GM12878 (cell line): ENCODE results near the gene NSA2. TPM values are rescaled to one million over a fixed set of nuclear protein-coding genes. Genes with fewer than 3 reads are reported as not detected.

ENCODE experiments used
- ATAC-seq: fragments of 200-7000 bp; cut with Tn5 transposase; 3 replicates; pipeline ENCODE4 v1.9.1; 2020; ENCODE audit warnings: mild to moderate bottlenecking, moderate library complexity
- BruUV-seq: library from RNA; stranded (reverse); fragments of 400-500 nt; replicated peaks from 2 replicates; lab custom pipeline; 2021; lab: Mats Ljungman, UMichigan
- CTCF ChIA-PET: fragments of 300-600 bp; sonication (Branson Sonifier 250); formaldehyde crosslinking; extraction: SDS; loops from one replicate; lab custom pipeline; 2021; ENCODE audit warnings: inconsistent platforms; lab: Yijun Ruan, JAX
- POLR2A ChIA-PET: fragments of 350-600 bp; formaldehyde crosslinking; extraction: SDS; loops from one replicate; lab custom pipeline; 2021; ENCODE audit warnings: inconsistent platforms; lab: Charles Lee
- RAD21 ChIA-PET: fragments of 300-600 bp; sonication (Branson Sonifier 250); formaldehyde crosslinking; loops from one replicate; lab custom pipeline; 2023; ENCODE audit warnings: antibody characterized with exemption; ENCODE audit not compliant: unreplicated experiment; lab: Charles Lee
- SMC1A ChIA-PET: fragments of 300-600 bp; sonication (Branson Sonifier 250); formaldehyde crosslinking; loops from one replicate; lab custom pipeline; 2023; ENCODE audit not compliant: unreplicated experiment, uncharacterized antibody; lab: Charles Lee
- DNase-seq: peaks from one replicate; pipeline ENCODE4 v3.0.0-alpha.2; 2011; ENCODE audit warnings: low read depth, low spot score
- FAIRE-seq: peaks from 3 replicates; lab custom pipeline; 2011; peaks lifted over from hg19 to GRCh38; lab: Jason Lieb, UNC
- H2AFZ ChIP-seq: 2 replicates; pipeline ENCODE4 v1.6.0; 2011; ENCODE audit warnings: low read depth, low read length, control low read depth; ENCODE audit not compliant: control insufficient read depth
- H3K27ac ChIP-seq: 2 replicates; pipeline ENCODE4 v1.5.1; 2011; ENCODE audit warnings: control low read depth; ENCODE audit not compliant: control insufficient read depth, insufficient read depth
- H3K27me3 ChIP-seq, 2 experiments: replicated peaks in 1 of 2; 2 replicates each; pipeline versions ENCODE4 v1.6.0 to v1.6.1; 2011; ENCODE audit warnings: low read length in 1 of 2; ENCODE audit not compliant: control insufficient read depth in 2 of 2, insufficient read depth in 2 of 2
- H3K36me3 ChIP-seq, 2 experiments: 2 replicates each; pipeline ENCODE4 v1.5.1; 2011; ENCODE audit warnings: low read length in 1 of 2; ENCODE audit not compliant: control insufficient read depth in 2 of 2, insufficient read depth in 2 of 2
- H3K4me1 ChIP-seq: 2 replicates; pipeline ENCODE4 v1.6.1; 2011; ENCODE audit warnings: mild to moderate bottlenecking, low read length, moderate library complexity, mixed read lengths; ENCODE audit not compliant: control insufficient read depth, insufficient read depth
- H3K4me2 ChIP-seq: 2 replicates; pipeline ENCODE4 v1.6.0; 2011; ENCODE audit warnings: control low read depth; ENCODE audit not compliant: control insufficient read depth, insufficient read depth
- H3K4me3 ChIP-seq: fragments of 200-600 bp; sonication (generic); 2 replicates; pipeline ENCODE4 v1.5.1; 2016
- H3K79me2 ChIP-seq: 2 replicates; pipeline ENCODE4 v1.6.0; 2011; ENCODE audit warnings: low read length; ENCODE audit not compliant: control insufficient read depth, insufficient read depth
- H3K9ac ChIP-seq: 2 replicates; pipeline ENCODE4 v1.8.0; 2011; ENCODE audit warnings: low read length, control low read depth, mixed read lengths; ENCODE audit not compliant: control insufficient read depth, insufficient read depth
- H3K9me3 ChIP-seq: replicated peaks from 3 replicates; pipeline ENCODE4 v1.5.1; 2011; ENCODE audit warnings: mild to moderate bottlenecking, low read length; ENCODE audit not compliant: control insufficient read depth, insufficient read depth
- H4K20me1 ChIP-seq: 2 replicates; pipeline ENCODE4 v1.6.0; 2011; ENCODE audit not compliant: control insufficient read depth, insufficient read depth
- BACH1 ChIP-seq: fragments of 450-650 bp; IDR thresholded peaks from 2 replicates; pipeline ENCODE4 v1.6.1; 2017; ENCODE audit warnings: mild to moderate bottlenecking, borderline replicate concordance
- CBX5 ChIP-seq: sonication (generic); IDR thresholded peaks from 2 replicates; pipeline ENCODE4 v1.6.1; 2016; ENCODE audit warnings: low read depth, moderate library complexity, mild to moderate bottlenecking, inconsistent platforms
- CHD1 ChIP-seq: IDR thresholded peaks from 2 replicates; pipeline ENCODE4 v1.6.1; 2012; ENCODE audit warnings: low read depth, low read length, improper control_type of control experiment
- CHD4 ChIP-seq: fragments of 200-600 bp; sonication (generic); IDR thresholded peaks from 2 replicates; pipeline ENCODE4 v1.6.1; 2016; ENCODE audit warnings: mild to moderate bottlenecking
- EED ChIP-seq: sonication (generic); IDR thresholded peaks from 2 replicates; pipeline ENCODE4 v1.6.1; 2016; ENCODE audit warnings: antibody characterized with exemption, low read depth
- FOXM1 ChIP-seq: IDR thresholded peaks from 2 replicates; pipeline ENCODE4 v1.6.1; 2012; ENCODE audit warnings: low read depth, mild to moderate bottlenecking, inconsistent platforms, low read length, moderate library complexity
- GATAD2B ChIP-seq: fragments of 450-650 bp; conservative IDR thresholded peaks from 2 replicates; pipeline ENCODE4 v1.6.1; 2017; ENCODE audit warnings: low read depth, mild to moderate bottlenecking, moderate library complexity
- HDAC6 ChIP-seq: fragments of 200-600 bp; sonication (generic); IDR thresholded peaks from one replicate; pipeline ENCODE4 v1.8.0; 2017; ENCODE audit warnings: antibody characterized with exemption; ENCODE audit not compliant: unreplicated experiment
- KAT2A ChIP-seq: conservative IDR thresholded peaks from 2 replicates; pipeline ENCODE4 v1.6.1; 2011; ENCODE audit warnings: low read depth, low read length; ENCODE audit not compliant: control insufficient read depth
- LARP7 ChIP-seq: fragments of 450-650 bp; IDR thresholded peaks from 2 replicates; pipeline ENCODE4 v1.6.1; 2017; ENCODE audit warnings: mild to moderate bottlenecking
- MTA3 ChIP-seq: IDR thresholded peaks from 2 replicates; pipeline ENCODE4 v1.6.1; 2012; ENCODE audit warnings: low read length, inconsistent platforms, borderline replicate concordance
- POLR2AphosphoS5 ChIP-seq: IDR thresholded peaks from 2 replicates; pipeline ENCODE4 v1.6.1; 2011; ENCODE audit warnings: mild to moderate bottlenecking, low read length, inconsistent platforms
- SMAD1 ChIP-seq: fragments of 450-650 bp; IDR thresholded peaks from 2 replicates; pipeline ENCODE4 v1.6.1; 2018; ENCODE audit warnings: mild to moderate bottlenecking, low read depth; ENCODE audit not compliant: partially characterized antibody
- TARDBP ChIP-seq: IDR thresholded peaks from 2 replicates; pipeline ENCODE4 v1.6.1; 2016; ENCODE audit warnings: borderline replicate concordance
- ZZZ3 ChIP-seq: IDR thresholded peaks from 2 replicates; pipeline ENCODE4 v1.6.1; 2011; ENCODE audit warnings: low read depth; ENCODE audit not compliant: control insufficient read depth, insufficient read length
- WGBS: methylation state at CpG from one replicate; pipeline ENCODE4 v1.1.6; 2016; ENCODE audit warnings: low lambda C conversion rate; ENCODE audit not compliant: insufficient replicate concordance, insufficient coverage; ENCODE audit errors: missing lambda C conversion rate; 5-methylcytosine and 5-hydroxymethylcytosine counted together
- in situ Hi-C: fragments of 300-500 bp; cut with MboI; formaldehyde crosslinking; loops from 9 replicates; pipeline ENCODE4 v1.14.3; 2018; ENCODE audit warnings: mixed read lengths
- intact Hi-C: fragments of 100-400 bp; cut with micrococcal nuclease; formaldehyde crosslinking; loops from one replicate; pipeline ENCODE4 v1.14.2; 2022; ENCODE audit not compliant: unreplicated experiment
- polyA plus RNA-seq, 11 experiments: library from polyadenylated mRNA; depleted of rRNA in 4 of 11; unstranded in 6 of 11; stranded (reverse) in 5 of 11; fragments of >200 nt; fragmentation: Nextera tagmentation in 4 of 11; fragmentation: Illumina TruSeq in 1 of 11; extraction: Ambion mirVana in 4 of 11; extraction: Trizol in 1 of 11; gene quantifications; 1 replicate in 1 of 11; 2 replicates in 10 of 11; pipeline versions ENCODE4 v1.2.1 to v1.2.3, GENCODE V29; 2011 to 2016; ENCODE audit warnings: inconsistent platforms in 2 of 11, missing spikeins in 2 of 11, low read depth in 1 of 11
- total RNA-seq, 4 experiments: library from RNA; depleted of rRNA in 3 of 4; stranded (reverse); fragments of >200 nt in 3 of 4; fragmentation: Illumina TruSeq in 1 of 4; extraction: Trizol in 1 of 4; gene quantifications; 2 replicates each; pipeline versions ENCODE4 v1.2.1 to v1.2.3, GENCODE V29; 2013 to 2021
- TF ChIP-seq, protein P1 (sequence below): fragments of 450-650 bp; IDR thresholded peaks from 2 replicates; pipeline ENCODE4 v1.6.1; 2014; ENCODE audit warnings: mild to moderate bottlenecking
- TF ChIP-seq, protein P2 (sequence below): fragments of 450-650 bp; IDR thresholded peaks from 2 replicates; pipeline ENCODE4 v1.6.1; 2017; ENCODE audit warnings: antibody characterized with exemption, mild to moderate bottlenecking, moderate library complexity
- TF ChIP-seq, protein P3 (sequence below): fragments of 450-650 bp; formaldehyde crosslinking; IDR thresholded peaks from 2 replicates; pipeline ENCODE4 v1.5.0; 2022; ENCODE audit warnings: mild to moderate bottlenecking, missing genetic modification characterization
- TF ChIP-seq, protein P4 (sequence below): IDR thresholded peaks from 2 replicates; pipeline ENCODE4 v1.6.1; 2012; ENCODE audit warnings: low read depth, low read length, improper control_type of control experiment

NSA2 gene
- total and polyA plus RNA-seq, 10 of the 15 experiments (the other 5 are each of a cell fraction or from before 2014, with no cell fraction given), result 77.8 to 317 (median 143) TPM

DNA sequence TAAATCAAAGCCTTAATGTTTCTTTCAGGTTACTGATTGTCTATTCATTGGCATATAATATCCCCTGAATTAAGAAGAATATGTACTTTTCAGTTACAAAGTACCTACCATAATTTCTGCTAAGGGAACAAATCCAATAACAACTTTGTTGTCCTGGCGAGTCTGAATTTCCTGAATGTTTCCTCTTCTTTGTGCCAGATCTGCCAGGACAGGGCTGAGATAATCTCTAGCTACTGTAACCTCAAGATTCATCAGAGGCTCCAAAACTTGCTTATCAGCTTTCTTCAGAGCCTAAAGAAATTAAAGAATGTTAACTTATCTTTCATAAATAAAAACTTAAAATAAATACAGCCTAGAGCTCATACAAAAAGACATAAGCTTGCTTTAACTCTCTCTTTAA, 44.8 kb upstream of the NSA2 start:
- POLR2A ChIA-PET, result interaction anchor here (1.0 kb wide), 1 partner anchor 17 kb away, joined by 3 read pairs; no protein-coding TSS in a partner anchor
- Histone ChIP-seq H3K79me2 (no peaks in the 10 kb centered on the region), H3K4me1 (no peaks in the 10 kb centered on the region), H3K27ac (no peak overlapping the region), H3K4me3 (no peak overlapping the region), H4K20me1 (no peaks in the 10 kb centered on the region), H3K4me2 (no peak overlapping the region), H3K9me3 (no peaks in the 10 kb centered on the region), H3K27me3 (no peaks in the 10 kb centered on the region), H2AFZ (no peak overlapping the region), H3K36me3 (peaks cover 0 to 4% of the 10 kb centered on the region in 2 experiments; a peak in 3 of 4 replicates), H3K9ac (no peak overlapping the region)
- DNase-seq, result no peak
- no peak for ATAC-seq
- FAIRE-seq, result no peak
- intact Hi-C loops, result no loop called here
- CTCF ChIA-PET, result no interaction called here
- SMC1A ChIA-PET, result interaction anchor here (0.9 kb wide), 1 partner anchor 19 kb away, joined by 3 read pairs; no protein-coding TSS in a partner anchor
- in situ Hi-C loops, result no loop called here
- 100% methylated on average over 1 of the region's 1 CpG for WGBS
- RAD21 ChIA-PET, result no interaction called here
- no TSS peak for BruUV-seq
- TF ChIP-seq, protein P1, sequence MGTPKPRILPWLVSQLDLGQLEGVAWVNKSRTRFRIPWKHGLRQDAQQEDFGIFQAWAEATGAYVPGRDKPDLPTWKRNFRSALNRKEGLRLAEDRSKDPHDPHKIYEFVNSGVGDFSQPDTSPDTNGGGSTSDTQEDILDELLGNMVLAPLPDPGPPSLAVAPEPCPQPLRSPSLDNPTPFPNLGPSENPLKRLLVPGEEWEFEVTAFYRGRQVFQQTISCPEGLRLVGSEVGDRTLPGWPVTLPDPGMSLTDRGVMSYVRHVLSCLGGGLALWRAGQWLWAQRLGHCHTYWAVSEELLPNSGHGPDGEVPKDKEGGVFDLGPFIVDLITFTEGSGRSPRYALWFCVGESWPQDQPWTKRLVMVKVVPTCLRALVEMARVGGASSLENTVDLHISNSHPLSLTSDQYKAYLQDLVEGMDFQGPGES, result no peak
- TF ChIP-seq EED, result no peak
- no peak for TF ChIP-seq SMAD1
- no peak for TF ChIP-seq CHD1
- no peak for TF ChIP-seq KAT2A
- no peak for TF ChIP-seq HDAC6
- TF ChIP-seq, protein P2, sequence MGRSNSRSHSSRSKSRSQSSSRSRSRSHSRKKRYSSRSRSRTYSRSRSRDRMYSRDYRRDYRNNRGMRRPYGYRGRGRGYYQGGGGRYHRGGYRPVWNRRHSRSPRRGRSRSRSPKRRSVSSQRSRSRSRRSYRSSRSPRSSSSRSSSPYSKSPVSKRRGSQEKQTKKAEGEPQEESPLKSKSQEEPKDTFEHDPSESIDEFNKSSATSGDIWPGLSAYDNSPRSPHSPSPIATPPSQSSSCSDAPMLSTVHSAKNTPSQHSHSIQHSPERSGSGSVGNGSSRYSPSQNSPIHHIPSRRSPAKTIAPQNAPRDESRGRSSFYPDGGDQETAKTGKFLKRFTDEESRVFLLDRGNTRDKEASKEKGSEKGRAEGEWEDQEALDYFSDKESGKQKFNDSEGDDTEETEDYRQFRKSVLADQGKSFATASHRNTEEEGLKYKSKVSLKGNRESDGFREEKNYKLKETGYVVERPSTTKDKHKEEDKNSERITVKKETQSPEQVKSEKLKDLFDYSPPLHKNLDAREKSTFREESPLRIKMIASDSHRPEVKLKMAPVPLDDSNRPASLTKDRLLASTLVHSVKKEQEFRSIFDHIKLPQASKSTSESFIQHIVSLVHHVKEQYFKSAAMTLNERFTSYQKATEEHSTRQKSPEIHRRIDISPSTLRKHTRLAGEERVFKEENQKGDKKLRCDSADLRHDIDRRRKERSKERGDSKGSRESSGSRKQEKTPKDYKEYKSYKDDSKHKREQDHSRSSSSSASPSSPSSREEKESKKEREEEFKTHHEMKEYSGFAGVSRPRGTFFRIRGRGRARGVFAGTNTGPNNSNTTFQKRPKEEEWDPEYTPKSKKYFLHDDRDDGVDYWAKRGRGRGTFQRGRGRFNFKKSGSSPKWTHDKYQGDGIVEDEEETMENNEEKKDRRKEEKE, result no peak
- TF ChIP-seq TARDBP, result no peak
- TF ChIP-seq, protein P3, sequence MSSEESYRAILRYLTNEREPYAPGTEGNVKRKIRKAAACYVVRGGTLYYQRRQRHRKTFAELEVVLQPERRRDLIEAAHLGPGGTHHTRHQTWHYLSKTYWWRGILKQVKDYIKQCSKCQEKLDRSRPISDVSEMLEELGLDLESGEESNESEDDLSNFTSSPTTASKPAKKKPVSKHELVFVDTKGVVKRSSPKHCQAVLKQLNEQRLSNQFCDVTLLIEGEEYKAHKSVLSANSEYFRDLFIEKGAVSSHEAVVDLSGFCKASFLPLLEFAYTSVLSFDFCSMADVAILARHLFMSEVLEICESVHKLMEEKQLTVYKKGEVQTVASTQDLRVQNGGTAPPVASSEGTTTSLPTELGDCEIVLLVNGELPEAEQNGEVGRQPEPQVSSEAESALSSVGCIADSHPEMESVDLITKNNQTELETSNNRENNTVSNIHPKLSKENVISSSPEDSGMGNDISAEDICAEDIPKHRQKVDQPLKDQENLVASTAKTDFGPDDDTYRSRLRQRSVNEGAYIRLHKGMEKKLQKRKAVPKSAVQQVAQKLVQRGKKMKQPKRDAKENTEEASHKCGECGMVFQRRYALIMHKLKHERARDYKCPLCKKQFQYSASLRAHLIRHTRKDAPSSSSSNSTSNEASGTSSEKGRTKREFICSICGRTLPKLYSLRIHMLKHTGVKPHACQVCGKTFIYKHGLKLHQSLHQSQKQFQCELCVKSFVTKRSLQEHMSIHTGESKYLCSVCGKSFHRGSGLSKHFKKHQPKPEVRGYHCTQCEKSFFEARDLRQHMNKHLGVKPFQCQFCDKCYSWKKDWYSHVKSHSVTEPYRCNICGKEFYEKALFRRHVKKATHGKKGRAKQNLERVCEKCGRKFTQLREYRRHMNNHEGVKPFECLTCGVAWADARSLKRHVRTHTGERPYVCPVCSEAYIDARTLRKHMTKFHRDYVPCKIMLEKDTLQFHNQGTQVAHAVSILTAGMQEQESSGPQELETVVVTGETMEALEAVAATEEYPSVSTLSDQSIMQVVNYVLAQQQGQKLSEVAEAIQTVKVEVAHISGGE (CRISPR knock-in tag), result no peak
- no peak for TF ChIP-seq FOXM1
- no peak for TF ChIP-seq ZZZ3
- TF ChIP-seq CHD4, result no peak
- TF ChIP-seq, protein P4, sequence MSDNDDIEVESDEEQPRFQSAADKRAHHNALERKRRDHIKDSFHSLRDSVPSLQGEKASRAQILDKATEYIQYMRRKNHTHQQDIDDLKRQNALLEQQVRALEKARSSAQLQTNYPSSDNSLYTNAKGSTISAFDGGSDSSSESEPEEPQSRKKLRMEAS, result no peak
- TF ChIP-seq LARP7, result no peak
- no peak for TF ChIP-seq GATAD2B
- no peak for TF ChIP-seq MTA3
- TF ChIP-seq POLR2AphosphoS5, result no peak
- no peak for TF ChIP-seq BACH1
- no peak for TF ChIP-seq CBX5
